ENCODE measurements around the gene RFLNA.

- TF ChIP-seq CTCF (IDR thresholded peaks at IDR 0.05) = no peak
- no peak for TF ChIP-seq POLR2AphosphoS5 (IDR thresholded peaks at IDR 0.05)
- no peak for TF ChIP-seq EP300 (IDR thresholded peaks at IDR 0.05)
Observed at GRCh38 chr12:124252964-124253363, 41.9 kb upstream of the RFLNA start.

All from suprapubic skin (tissue), 4 donors.